ENCODE data around the gene GCAT. TPM values are rescaled to one million over a fixed set of nuclear protein-coding genes. Genes with fewer than 3 reads are reported as not detected.

GCAT gene
- total RNA-seq, 4 donors from 2014 or later: 11.6 to 15.2 (median 12.3) TPM

DNA sequence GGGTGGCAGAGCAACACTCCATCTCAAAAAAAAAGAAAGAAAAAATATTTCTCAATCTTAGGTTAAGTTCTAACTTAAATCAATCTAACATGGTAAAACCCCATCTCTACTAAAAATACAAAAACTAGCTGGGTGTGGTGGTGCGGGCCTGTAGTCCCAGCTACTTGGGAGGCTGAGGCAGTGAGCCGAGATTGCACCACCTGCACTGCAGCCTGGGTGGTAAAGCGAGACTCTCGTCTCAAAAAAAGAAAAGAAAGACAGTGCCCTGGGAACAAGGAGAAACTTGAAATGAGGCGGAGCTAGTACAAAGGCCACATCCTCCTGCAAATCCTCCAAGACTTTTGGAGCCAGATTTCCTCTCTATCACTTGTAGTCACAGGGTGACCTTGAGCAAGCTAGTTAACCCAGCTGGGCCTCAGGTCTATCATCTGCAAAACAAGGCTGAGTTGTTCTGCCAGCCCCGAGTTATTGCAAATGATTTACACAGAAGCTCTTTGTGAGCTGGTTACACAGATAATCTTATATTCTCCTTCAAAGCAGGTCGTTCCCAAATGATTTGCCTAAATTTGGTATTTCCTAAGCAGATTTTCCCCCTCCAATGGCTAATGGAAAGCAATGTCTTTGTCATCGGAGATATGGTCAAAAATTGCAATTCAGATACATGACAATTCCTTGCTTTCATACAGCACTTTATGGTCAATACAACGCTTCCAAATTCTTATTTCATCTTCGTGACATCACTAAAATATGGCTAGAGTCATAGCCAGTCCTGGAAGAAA is 34.5 kb downstream of the GCAT start:
- intact Hi-C loops (cut with DNase I): no loop called here
- DNase-seq (ENCODE audit: extremely low spot score): no peak
- Histone ChIP-seq H3K4me1 (peaks cover 15 to 29% (median 26%) of the 10 kb centered on the region in 4 donors), H3K36me3 (peaks cover 20 to 32% (median 28%) of the 10 kb centered on the region in 4 donors), H3K4me3 (no peak overlapping the region), H3K9me3 (no peaks in the 10 kb centered on the region), H3K27me3 (no peaks in the 10 kb centered on the region), H3K27ac (replicated peaks in 1 of 4) (peak overlapping the region in 1 of 4 donors; percentile 93)
- 81% methylated on average over 10 of the region's 10 CpGs for whole genome bisulfite sequencing
- TF ChIP-seq EP300 (IDR thresholded peaks at IDR 0.05): no peak
- no peak for TF ChIP-seq POLR2AphosphoS5 (IDR thresholded peaks at IDR 0.05)
- TF ChIP-seq, protein P1, sequence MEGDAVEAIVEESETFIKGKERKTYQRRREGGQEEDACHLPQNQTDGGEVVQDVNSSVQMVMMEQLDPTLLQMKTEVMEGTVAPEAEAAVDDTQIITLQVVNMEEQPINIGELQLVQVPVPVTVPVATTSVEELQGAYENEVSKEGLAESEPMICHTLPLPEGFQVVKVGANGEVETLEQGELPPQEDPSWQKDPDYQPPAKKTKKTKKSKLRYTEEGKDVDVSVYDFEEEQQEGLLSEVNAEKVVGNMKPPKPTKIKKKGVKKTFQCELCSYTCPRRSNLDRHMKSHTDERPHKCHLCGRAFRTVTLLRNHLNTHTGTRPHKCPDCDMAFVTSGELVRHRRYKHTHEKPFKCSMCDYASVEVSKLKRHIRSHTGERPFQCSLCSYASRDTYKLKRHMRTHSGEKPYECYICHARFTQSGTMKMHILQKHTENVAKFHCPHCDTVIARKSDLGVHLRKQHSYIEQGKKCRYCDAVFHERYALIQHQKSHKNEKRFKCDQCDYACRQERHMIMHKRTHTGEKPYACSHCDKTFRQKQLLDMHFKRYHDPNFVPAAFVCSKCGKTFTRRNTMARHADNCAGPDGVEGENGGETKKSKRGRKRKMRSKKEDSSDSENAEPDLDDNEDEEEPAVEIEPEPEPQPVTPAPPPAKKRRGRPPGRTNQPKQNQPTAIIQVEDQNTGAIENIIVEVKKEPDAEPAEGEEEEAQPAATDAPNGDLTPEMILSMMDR (IDR thresholded peaks at IDR 0.05): no peak
- no peak for TF ChIP-seq POLR2A (IDR thresholded peaks at IDR 0.05; ENCODE audit: low read depth)

DNA sequence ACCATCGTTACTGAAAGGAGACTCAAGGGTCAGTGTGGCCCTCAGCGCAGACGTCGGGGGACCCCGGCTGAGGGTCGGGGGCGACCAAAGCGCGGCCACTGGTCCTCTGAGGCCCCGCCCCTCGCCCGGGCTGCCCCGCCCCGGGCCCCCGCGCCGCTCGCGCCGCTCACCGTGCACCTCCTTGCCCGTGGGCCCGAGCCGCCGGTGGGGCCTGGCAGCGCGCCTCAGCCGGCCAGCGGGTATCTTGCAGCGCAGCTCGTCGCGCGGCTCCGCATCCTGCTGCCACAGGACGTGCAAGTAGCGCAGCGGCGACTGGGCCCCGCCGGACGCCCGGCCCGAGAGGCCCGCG is 36.0 kb downstream of the GCAT start:
- peak; percentile 93 for DNase-seq (ENCODE audit: extremely low spot score)
- H3K4me3 ChIP-seq: peak overlapping the region; percentile 81 to 91 (median 88)
- WGBS: 0% methylated on average over 21 of the region's 46 CpGs
- H3K27ac ChIP-seq (replicated peaks in 1 of 4): peak overlapping the region; percentile 85 to 93 (median 90)
- H3K27me3 ChIP-seq: no peaks in the 10 kb centered on the region
- peaks cover 6 to 16% (median 14%) of the 10 kb centered on the region in 4 donors for H3K36me3 ChIP-seq
- no peaks in the 10 kb centered on the region for H3K9me3 ChIP-seq
- no peak for TF ChIP-seq POLR2AphosphoS5 (IDR thresholded peaks at IDR 0.05)
- TF ChIP-seq, protein P1 (IDR thresholded peaks at IDR 0.05): no peak
- TF ChIP-seq POLR2A (IDR thresholded peaks at IDR 0.05; ENCODE audit: low read depth): no peak
- no peak for TF ChIP-seq EP300 (IDR thresholded peaks at IDR 0.05)
- intact Hi-C loops (cut with DNase I): no loop called here
- H3K4me1 ChIP-seq: peaks cover 21 to 36% (median 33%) of the 10 kb centered on the region in 4 donors

DNA sequence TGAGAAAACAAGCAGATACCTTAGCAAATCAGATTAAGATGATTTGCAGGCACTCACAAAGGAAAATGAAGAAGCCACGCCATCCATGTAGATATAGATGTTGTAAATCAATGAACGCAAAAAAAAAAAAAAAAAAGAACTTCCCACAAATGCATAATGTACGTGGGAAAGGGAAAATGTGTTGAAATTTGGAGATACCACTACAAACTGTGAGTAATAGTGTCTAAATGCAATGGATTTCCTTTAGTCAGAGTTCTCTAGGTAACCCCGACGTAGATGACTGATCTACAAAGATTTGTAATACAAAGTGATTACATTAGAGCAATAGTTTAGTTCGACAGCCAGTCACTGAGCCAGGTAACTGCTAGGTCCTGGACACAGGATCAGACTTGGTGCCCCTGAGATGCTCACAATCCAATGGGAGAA is 37.2 kb downstream of the GCAT start:
- no peak for DNase-seq (ENCODE audit: extremely low spot score)
- Histone ChIP-seq H3K27me3 (no peaks in the 10 kb centered on the region), H3K4me1 (peaks cover 23 to 40% (median 39%) of the 10 kb centered on the region in 4 donors), H3K36me3 (peaks cover 0 to 4% (median 2%) of the 10 kb centered on the region in 4 donors), H3K4me3 (peak overlapping the region; percentile 81 to 91 (median 88)), H3K9me3 (no peaks in the 10 kb centered on the region), H3K27ac (replicated peaks in 1 of 4) (peak overlapping the region; percentile 85 to 93 (median 90))
- intact Hi-C loops (cut with DNase I): no loop called here
- TF ChIP-seq EP300 (IDR thresholded peaks at IDR 0.05) (no peak), POLR2AphosphoS5 (IDR thresholded peaks at IDR 0.05) (no peak), POLR2A (IDR thresholded peaks at IDR 0.05; ENCODE audit: low read depth) (no peak)
- TF ChIP-seq, protein P1 (IDR thresholded peaks at IDR 0.05): no peak
- 88% methylated on average over 6 of the region's 6 CpGs for WGBS

DNA sequence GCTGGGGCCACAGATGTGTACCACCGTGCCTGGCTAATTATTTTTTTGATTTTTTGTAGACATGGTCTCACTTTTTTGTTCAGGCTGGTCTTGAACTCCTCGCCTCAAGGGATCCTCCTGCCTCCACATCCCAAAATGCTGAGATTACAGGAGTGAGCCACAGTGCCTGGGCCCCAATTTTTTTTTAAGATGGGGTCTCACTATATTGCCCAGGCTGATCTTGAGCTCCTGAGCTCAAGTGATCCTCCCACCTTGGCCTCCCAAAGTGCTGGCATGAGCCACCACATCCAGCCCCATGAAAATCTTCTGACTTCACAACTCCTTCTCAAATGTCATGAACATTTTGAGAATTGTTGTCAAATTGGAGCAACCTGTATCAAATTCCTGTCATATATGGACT is 38.7 kb downstream of the GCAT start:
- Histone ChIP-seq H3K27me3 (no peaks in the 10 kb centered on the region), H3K27ac (replicated peaks in 1 of 4) (no peak overlapping the region), H3K4me1 (peaks cover 36 to 52% (median 50%) of the 10 kb centered on the region in 4 donors), H3K4me3 (no peak overlapping the region), H3K36me3 (peaks cover 0 to 6% (median 3%) of the 10 kb centered on the region in 4 donors), H3K9me3 (no peaks in the 10 kb centered on the region)
- DNase-seq (ENCODE audit: extremely low spot score): no peak
- intact Hi-C loops (cut with DNase I): no loop called here
- TF ChIP-seq POLR2A (IDR thresholded peaks at IDR 0.05; ENCODE audit: low read depth) (no peak), EP300 (IDR thresholded peaks at IDR 0.05) (no peak), POLR2AphosphoS5 (IDR thresholded peaks at IDR 0.05) (no peak)
- TF ChIP-seq, protein P1 (IDR thresholded peaks at IDR 0.05): no peak
- WGBS: 91% methylated on average over 2 of the region's 2 CpGs

Data from esophagus muscularis mucosa (tissue), 4 donors.